Peyer's patch (tissue), 4 donors: ENCODE measurements around the gene RIC1. TPM values are rescaled to one million over a fixed set of nuclear protein-coding genes. Genes with fewer than 3 reads are reported as not detected.
A peak's percentile ranks its signal among the peaks of the same experiment; 100 is the strongest.

Experiments used
- DNase-seq, 3 donors: peaks; one replicate each; pipeline ENCODE4 v3.0.0-alpha.2; 2017 to 2019
- H3K27ac ChIP-seq, 4 donors: fragments of 200-600 bp; sonication (generic); one replicate each; pipeline ENCODE4 v1.5.1; 2016 to 2019
- H3K27me3 ChIP-seq, 2 donors: fragments of 200-600 bp; sonication (generic); one replicate each; pipeline ENCODE4 v1.5.1; 2019
- H3K36me3 ChIP-seq, 3 donors: fragments of 200-600 bp; sonication (generic); one replicate each; pipeline ENCODE4 v1.5.1; 2016 to 2019
- H3K4me1 ChIP-seq, 4 donors: fragments of 200-600 bp; sonication (generic); one replicate each; pipeline ENCODE4 v1.5.1; 2016 to 2019
- H3K4me3 ChIP-seq, 4 donors: fragments of 200-600 bp; sonication (generic); 1 replicate in 3 of 4; 2 replicates in 1 of 4; pipeline ENCODE4 v1.5.1; 2016 to 2019; ENCODE audit warnings: mild to moderate bottlenecking in 1 of 4
- H3K9me3 ChIP-seq, 4 donors: fragments of 200-600 bp; sonication (generic); one replicate each; pipeline ENCODE4 v1.5.1; 2016 to 2019; ENCODE audit warnings: mild to moderate bottlenecking in 1 of 4
- CTCF ChIP-seq, 6 experiments: fragments of 450-650 bp in 4 of 6; fragments of 200-600 bp in 2 of 6; sonication (generic) in 1 of 6; IDR thresholded peaks; one replicate each; pipeline ENCODE4 v1.5.1; 2017 to 2019; ENCODE audit warnings: antibody characterized with exemption in 6 of 6, mild to moderate bottlenecking in 3 of 6, moderate library complexity in 1 of 6
- POLR2A ChIP-seq, 2 donors: fragments of 450-650 bp; IDR thresholded peaks; one replicate each; pipeline ENCODE4 v1.5.1; 2017; ENCODE audit warnings: antibody characterized with exemption in 2 of 2, mild to moderate bottlenecking in 2 of 2, moderate library complexity in 2 of 2
- total RNA-seq, 4 donors: library from RNA; depleted of rRNA; stranded (reverse); fragments of >200 nt; gene quantifications; one replicate each; pipeline ENCODE4 v1.1.0, GENCODE V29; 2016

RIC1 gene
- total RNA-seq, 4 donors from 2014 or later = 31.1 to 49.6 (median 39.2) TPM

- peak overlapping the region; percentile 98 to 99 (median 98) for H3K27ac ChIP-seq
- H3K27me3 ChIP-seq = no peaks in the 10 kb centered on the region
- peaks cover 0 to 36% (median 13%) of the 10 kb centered on the region in 4 donors for H3K4me1 ChIP-seq
- no peaks in the 10 kb centered on the region for H3K36me3 ChIP-seq
- H3K9me3 ChIP-seq = peaks cover 0 to under 1% (median 0%) of the 10 kb centered on the region in 4 donors
- no peak for DNase-seq
- H3K4me3 ChIP-seq = peak overlapping the region; percentile 87 to 98 (median 92)
- peak in 1 of 2 donors; percentile 24 for TF ChIP-seq POLR2A (IDR thresholded peaks at IDR 0.05)
- TF ChIP-seq CTCF (IDR thresholded peaks at IDR 0.05) = no peak
These were observed 1.2 kb downstream of the RIC1 start for GRCh38 chr9:5630081-5630507.

GRCh38 chr9:5631026-5631425 is 2.1 kb downstream of the RIC1 start:
- peaks cover 0 to 36% (median 10%) of the 10 kb centered on the region in 4 donors for H3K4me1 ChIP-seq
- TF ChIP-seq CTCF (IDR thresholded peaks at IDR 0.05) = no peak
- TF ChIP-seq POLR2A (IDR thresholded peaks at IDR 0.05) = no peak
- DNase-seq = no peak
- H3K9me3 ChIP-seq = peaks cover 0 to 7% (median 0%) of the 10 kb centered on the region in 4 donors
- no peaks in the 10 kb centered on the region for H3K27me3 ChIP-seq
- H3K36me3 ChIP-seq = no peaks in the 10 kb centered on the region
- H3K27ac ChIP-seq = no peak overlapping the region
- H3K4me3 ChIP-seq = peak overlapping the region in 1 of 4 donors; percentile 98

DNA sequence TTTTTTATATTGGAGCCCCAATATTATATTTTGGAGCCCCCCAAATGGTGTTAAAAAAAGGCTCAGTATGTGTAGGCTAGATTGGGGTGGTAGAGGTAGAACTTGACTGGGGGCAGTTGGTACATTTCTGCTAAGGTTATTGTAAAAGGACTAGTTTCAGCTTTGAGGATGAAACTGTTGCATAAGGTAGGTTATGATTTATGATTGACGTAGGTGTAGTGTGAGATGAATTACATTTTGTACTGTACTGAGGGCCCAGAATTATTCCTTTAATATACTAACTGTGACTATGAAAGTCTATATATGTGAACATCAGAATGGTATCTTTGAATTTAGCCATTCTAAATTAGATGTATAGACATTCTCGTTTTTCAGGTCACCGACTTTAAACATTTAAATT is 3.6 kb downstream of the RIC1 start:
- TF ChIP-seq POLR2A (IDR thresholded peaks at IDR 0.05) (no peak), CTCF (IDR thresholded peaks at IDR 0.05) (no peak)
- Histone ChIP-seq H3K4me1 (peaks cover 0 to 31% (median 6%) of the 10 kb centered on the region in 4 donors), H3K36me3 (no peaks in the 10 kb centered on the region), H3K27me3 (no peaks in the 10 kb centered on the region), H3K4me3 (no peak overlapping the region), H3K27ac (peak overlapping the region in 2 of 4 donors; percentile 34 to 40), H3K9me3 (peaks cover 0 to 7% (median 0%) of the 10 kb centered on the region in 4 donors)
- no peak for DNase-seq

- DNase-seq = no peak
- Histone ChIP-seq H3K36me3 (no peaks in the 10 kb centered on the region), H3K27ac (peak overlapping the region in 2 of 4 donors; percentile 34 to 40), H3K4me3 (no peak overlapping the region), H3K27me3 (no peaks in the 10 kb centered on the region), H3K9me3 (peaks cover 0 to 7% (median 0%) of the 10 kb centered on the region in 4 donors), H3K4me1 (peaks cover 0 to 31% (median 6%) of the 10 kb centered on the region in 4 donors)
- TF ChIP-seq CTCF (IDR thresholded peaks at IDR 0.05) (no peak), POLR2A (IDR thresholded peaks at IDR 0.05) (no peak)
These were observed 4.3 kb downstream of the RIC1 start for GRCh38 chr9:5633243-5633642.

DNA sequence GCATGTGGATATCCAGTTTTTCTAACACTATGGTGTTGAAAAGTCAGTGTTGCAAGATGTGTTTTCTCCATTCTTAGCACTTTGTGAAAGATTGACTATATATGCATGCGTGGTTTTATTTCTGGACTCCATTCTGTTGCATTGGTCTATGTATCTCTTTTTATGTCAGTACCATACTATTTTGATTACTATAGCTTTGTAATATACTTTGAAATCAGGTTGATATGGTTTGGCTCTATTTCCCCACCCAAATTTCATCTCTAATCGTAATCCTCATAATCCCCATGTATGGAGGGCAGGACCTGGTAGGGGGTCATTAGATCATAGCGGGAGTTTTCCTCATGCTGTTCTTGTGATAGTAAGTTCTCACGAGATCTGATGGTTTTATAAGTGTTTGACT is 6.5 kb downstream of the RIC1 start:
- no peak for DNase-seq
- H3K27me3 ChIP-seq = no peaks in the 10 kb centered on the region
- H3K4me3 ChIP-seq = no peak overlapping the region
- peaks cover 0 to 7% (median 0%) of the 10 kb centered on the region in 4 donors for H3K9me3 ChIP-seq
- H3K36me3 ChIP-seq = no peaks in the 10 kb centered on the region
- TF ChIP-seq CTCF (IDR thresholded peaks at IDR 0.05) = no peak
- TF ChIP-seq POLR2A (IDR thresholded peaks at IDR 0.05) = no peak
- no peak overlapping the region for H3K27ac ChIP-seq
- peaks cover 0 to 31% (median 6%) of the 10 kb centered on the region in 4 donors for H3K4me1 ChIP-seq

GRCh38 chr9:5639816-5640215 is 10.9 kb downstream of the RIC1 start:
- no peaks in the 10 kb centered on the region for H3K27me3 ChIP-seq
- H3K4me1 ChIP-seq = no peaks in the 10 kb centered on the region
- no peak for DNase-seq
- TF ChIP-seq POLR2A (IDR thresholded peaks at IDR 0.05) (no peak), CTCF (IDR thresholded peaks at IDR 0.05) (no peak)
- H3K27ac ChIP-seq = no peak overlapping the region
- no peak overlapping the region for H3K4me3 ChIP-seq
- no peaks in the 10 kb centered on the region for H3K36me3 ChIP-seq
- H3K9me3 ChIP-seq = peaks cover 0 to 7% (median 0%) of the 10 kb centered on the region in 4 donors
